Measurements from ENCODE around the gene OSBP. TPM values are rescaled to one million over a fixed set of nuclear protein-coding genes. Genes with fewer than 3 reads are reported as not detected.

Gene OSBP
- total and polyA plus RNA-seq, 8 donors: 39.4 to 45.7 (median 42.8) TPM

- Histone ChIP-seq H3K4me1 (peaks cover 20 to 40% of the 10 kb centered on the region in 2 donors), H3K27me3 (no peaks in the 10 kb centered on the region), H3K36me3 (no peaks in the 10 kb centered on the region), H3K9me3 (no peaks in the 10 kb centered on the region), H3K4me3 (peak overlapping the region; percentile 42 to 87), H3K27ac (peak overlapping the region; percentile 90 to 95)
- TF ChIP-seq CTCF (IDR thresholded peaks at IDR 0.05): no peak
- DNase-seq (peak in 2 of 4 donors; percentile 95 to 98), ATAC-seq (no peak)
- intact Hi-C loops (cut with DNase I): no loop called here
These were observed 915 bp upstream of the OSBP start for GRCh38 chr11:59616396-59616982.

DNA sequence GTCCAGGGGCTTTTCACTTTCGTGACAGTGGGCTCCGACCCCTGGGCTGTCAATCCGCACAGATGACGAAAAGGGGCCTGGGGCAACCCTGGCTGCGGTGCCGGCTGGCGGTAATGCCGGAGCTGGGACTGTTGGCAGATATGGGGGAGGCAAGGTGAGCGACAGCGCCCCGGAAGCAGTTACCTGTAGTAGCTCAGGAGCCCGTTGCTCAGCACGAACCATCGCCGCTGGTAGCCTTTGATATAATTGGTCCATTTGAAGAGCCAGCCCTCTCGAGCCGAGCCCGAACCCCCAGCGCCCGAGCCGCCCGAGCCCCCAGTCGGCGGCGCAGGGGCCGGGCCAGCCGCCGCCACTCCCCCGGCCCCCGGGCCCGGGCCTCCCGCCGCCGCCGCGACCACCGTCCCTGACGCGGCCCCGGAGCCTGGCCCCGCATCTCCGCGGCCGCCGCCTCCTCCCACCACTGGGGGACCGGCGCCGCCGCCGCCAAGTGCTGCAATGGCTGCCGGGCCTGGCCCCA is 396 bp downstream of the OSBP start:
- peak; percentile 23 to 88 (median 52) for DNase-seq
- TF ChIP-seq CTCF (IDR thresholded peaks at IDR 0.05): no peak
- Histone ChIP-seq H3K27ac (peak overlapping the region; percentile 89 to 95), H3K4me1 (peaks cover 23 to 46% of the 10 kb centered on the region in 2 donors), H3K27me3 (no peaks in the 10 kb centered on the region), H3K36me3 (peaks cover 0 to 5% of the 10 kb centered on the region in 2 donors), H3K9me3 (no peaks in the 10 kb centered on the region), H3K4me3 (peak overlapping the region; percentile 73 to 87)
- no peak for ATAC-seq
- intact Hi-C loops (cut with DNase I): no loop called here

DNA sequence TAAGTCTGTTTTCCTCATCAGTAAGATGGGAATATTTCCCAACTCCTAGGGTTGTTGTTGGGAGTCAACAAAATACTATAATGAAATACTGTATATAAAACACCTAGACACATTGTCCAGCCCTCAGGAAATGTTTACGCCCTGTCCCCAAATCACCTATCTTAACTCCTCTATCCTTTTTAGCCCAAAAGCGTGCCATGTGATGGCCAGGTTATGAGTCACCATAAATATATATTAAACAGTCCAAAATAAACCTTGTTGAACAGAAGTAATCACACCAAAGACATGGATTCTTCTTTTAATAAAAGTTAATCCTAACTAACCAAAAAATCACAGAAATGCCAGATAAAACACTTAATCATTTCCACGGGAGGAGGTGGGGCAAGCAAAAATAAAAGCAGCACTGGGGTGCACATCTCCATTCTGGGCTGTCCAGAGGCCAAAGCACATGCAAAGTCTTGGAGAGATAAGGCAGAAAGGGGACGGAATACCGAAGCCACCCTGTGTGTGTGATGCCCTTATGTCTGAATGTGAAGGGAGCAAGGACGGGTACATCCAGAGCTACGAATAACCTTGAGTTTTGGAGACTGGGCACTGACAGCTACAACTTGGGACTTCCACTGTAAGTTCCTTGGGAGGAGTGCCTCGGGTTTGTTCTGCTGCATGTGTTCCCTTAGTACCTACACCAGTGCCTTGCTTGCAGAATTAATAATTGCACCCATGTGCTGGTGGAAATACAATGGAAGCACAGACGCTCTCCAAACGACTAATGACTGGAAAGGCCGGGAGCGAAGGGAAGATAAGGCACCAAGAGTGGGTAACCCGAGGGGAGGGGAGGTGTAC is 1.1 kb downstream of the OSBP start:
- Histone ChIP-seq H3K4me3 (peak overlapping the region; percentile 73 to 87), H3K4me1 (peaks cover 23 to 46% of the 10 kb centered on the region in 2 donors), H3K9me3 (no peaks in the 10 kb centered on the region), H3K36me3 (peaks cover 0 to 12% of the 10 kb centered on the region in 2 donors), H3K27me3 (no peaks in the 10 kb centered on the region), H3K27ac (peak overlapping the region; percentile 89 to 95)
- intact Hi-C loops (cut with DNase I): no loop called here
- ATAC-seq (no peak), DNase-seq (no peak)
- no peak for TF ChIP-seq CTCF (IDR thresholded peaks at IDR 0.05)

DNA sequence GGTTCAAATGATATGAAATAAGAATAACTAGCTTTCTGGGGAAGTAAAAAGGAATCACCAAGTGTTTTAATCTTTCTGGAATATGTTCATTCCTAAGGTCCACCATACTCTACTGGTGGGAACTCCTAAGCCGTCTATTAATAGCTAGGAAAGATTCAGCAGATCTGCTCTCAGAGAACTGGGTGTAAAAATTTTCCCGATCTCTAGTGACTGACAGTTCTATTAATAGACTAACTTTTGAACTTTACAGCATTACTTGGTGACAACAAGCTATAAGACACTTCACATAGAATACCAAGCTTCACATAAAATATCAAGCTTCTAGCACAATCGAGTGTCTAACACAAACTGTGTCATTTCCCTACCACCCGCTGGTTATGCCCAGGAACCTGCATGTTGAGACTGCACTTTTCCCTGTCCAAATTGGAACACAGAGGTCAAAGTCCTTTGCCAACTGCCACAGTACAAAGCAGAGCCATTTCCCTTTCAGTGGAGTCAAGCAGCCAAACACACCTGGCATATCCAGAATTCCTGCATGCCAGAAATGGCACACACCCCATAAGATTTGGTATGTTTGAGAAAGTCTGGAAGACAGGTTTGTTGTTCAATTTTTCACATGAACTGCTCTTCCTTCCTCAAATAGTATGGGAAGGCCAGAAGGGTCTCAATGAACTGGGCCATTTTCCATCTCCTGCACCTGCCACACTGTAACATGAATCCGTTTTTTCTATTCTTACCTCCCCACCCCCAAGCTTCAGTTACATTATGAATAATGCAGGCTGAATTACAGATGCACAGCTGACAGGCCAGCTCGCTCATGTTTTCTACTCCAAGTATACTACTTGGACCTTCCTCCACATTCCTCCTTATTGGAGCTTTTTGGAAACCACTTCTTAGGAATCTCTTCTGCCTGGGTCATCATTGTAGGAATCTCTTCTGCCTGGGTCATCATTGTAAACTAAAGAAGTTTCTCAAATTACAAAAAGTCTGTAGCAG is 3.7 kb downstream of the OSBP start:
- peak overlapping the region in 1 of 2 donors; percentile 0 for H3K27ac ChIP-seq
- intact Hi-C loops (cut with DNase I): no loop called here
- no peak for DNase-seq
- H3K27me3 ChIP-seq: no peaks in the 10 kb centered on the region
- no peak for ATAC-seq
- no peaks in the 10 kb centered on the region for H3K9me3 ChIP-seq
- no peak for TF ChIP-seq CTCF (IDR thresholded peaks at IDR 0.05)
- H3K36me3 ChIP-seq: peaks cover 0 to 39% of the 10 kb centered on the region in 2 donors
- no peak overlapping the region for H3K4me3 ChIP-seq
- peaks cover 23 to 44% of the 10 kb centered on the region in 2 donors for H3K4me1 ChIP-seq
